Activated B cell treated with CpG ODN at 0.5 μM for 24 hours (primary cell): ENCODE measurements around the gene LHFPL2. TPM values are rescaled to one million over a fixed set of nuclear protein-coding genes. Genes with fewer than 3 reads are reported as not detected.

Source experiments
- ATAC-seq: fragments of 200-7000 bp; cut with Tn5 transposase; one replicate; pipeline ENCODE4 v1.10.0; 2021; ENCODE audit warnings: low read depth, mild to moderate bottlenecking, moderate library complexity
- CTCF ChIA-PET: fragments of 350-600 bp; sonication (Branson Sonifier 250); formaldehyde crosslinking; loops from one replicate; lab custom pipeline; 2021; ENCODE audit warnings: antibody characterized with exemption; lab: Charles Lee
- POLR2A ChIA-PET: fragments of 350-600 bp; sonication (Branson Sonifier 250); formaldehyde crosslinking; loops from one replicate; lab custom pipeline; 2021; ENCODE audit warnings: antibody characterized with exemption; lab: Charles Lee
- DNase-seq: peaks from one replicate; pipeline ENCODE4 v3.0.0; 2022
- H3K27ac Mint-ChIP-seq: one replicate; pipeline ENCODE4 v1.8.0; 2020; ENCODE audit warnings: mixed read lengths
- H3K27me3 Mint-ChIP-seq: one replicate; pipeline ENCODE4 v1.8.0; 2021; ENCODE audit warnings: mixed read lengths
- H3K36me3 Mint-ChIP-seq: one replicate; pipeline ENCODE4 v1.8.0; 2021; ENCODE audit warnings: low read depth, mixed read lengths
- H3K4me1 Mint-ChIP-seq: one replicate; pipeline ENCODE4 v1.8.0; 2021; ENCODE audit warnings: mixed read lengths
- H3K4me3 Mint-ChIP-seq: one replicate; pipeline ENCODE4 v1.8.0; 2020; ENCODE audit warnings: mild to moderate bottlenecking, mixed read lengths
- H3K9me3 Mint-ChIP-seq: one replicate; pipeline ENCODE4 v1.8.0; 2020; ENCODE audit warnings: mixed read lengths
- CTCF ChIP-seq: fragments of 200-600 bp; IDR thresholded peaks from one replicate; pipeline ENCODE4 v1.8.0; 2022; ENCODE audit warnings: antibody characterized with exemption, mild to moderate bottlenecking
- intact Hi-C: fragments of 100-400 bp; cut with micrococcal nuclease; formaldehyde crosslinking; loops from one replicate; pipeline ENCODE4 v1.15.1; 2024
- total RNA-seq: library from RNA; stranded (reverse); gene quantifications from 2 replicates; pipeline ENCODE4 v1.2.3, GENCODE V29; 2022

LHFPL2 gene
- total RNA-seq, 1 donor from 2014 or later = 12.0 TPM

- no peak for TF ChIP-seq CTCF
- intact Hi-C loops = no loop called here
- ATAC-seq = no peak
- ChIA-PET POLR2A (no interaction called here), CTCF (interaction anchor here (1.0 to 1.3 kb wide), 2 partner anchors 24 to 100 kb away, joined by 3 read pairs; no protein-coding TSS in a partner anchor)
- Mint-ChIP-seq H3K27ac (no peak overlapping the region), H3K4me3 (no peak overlapping the region), H3K9me3 (no peaks in the 10 kb centered on the region), H3K27me3 (no peaks in the 10 kb centered on the region), H3K36me3 (peaks cover 5% of the 10 kb centered on the region), H3K4me1 (peaks cover 39% of the 10 kb centered on the region)
- no peak for DNase-seq
Observed at GRCh38 chr5:78637468-78637867, 11.1 kb downstream of the LHFPL2 start.

GRCh38 chr5:78636682-78637081 lies 11.9 kb downstream of the LHFPL2 start:
- no peak overlapping the region for H3K4me3 Mint-ChIP-seq
- no peaks in the 10 kb centered on the region for H3K27me3 Mint-ChIP-seq
- CTCF ChIA-PET = interaction anchor here (1.0 to 1.3 kb wide), 2 partner anchors 24 to 99 kb away, joined by 3 read pairs; no protein-coding TSS in a partner anchor
- TF ChIP-seq CTCF = no peak
- DNase-seq = no peak
- H3K9me3 Mint-ChIP-seq = no peaks in the 10 kb centered on the region
- H3K4me1 Mint-ChIP-seq = peaks cover 37% of the 10 kb centered on the region
- H3K27ac Mint-ChIP-seq = no peak overlapping the region
- intact Hi-C loops = no loop called here
- ATAC-seq = no peak
- H3K36me3 Mint-ChIP-seq = peaks cover 9% of the 10 kb centered on the region
- POLR2A ChIA-PET = no interaction called here

GRCh38 chr5:78634634-78635033 lies 13.9 kb downstream of the LHFPL2 start:
- H3K4me1 Mint-ChIP-seq = peaks cover 21% of the 10 kb centered on the region
- intact Hi-C loops = no loop called here
- peaks cover 24% of the 10 kb centered on the region for H3K36me3 Mint-ChIP-seq
- DNase-seq (no peak), ATAC-seq (no peak)
- H3K27me3 Mint-ChIP-seq = no peaks in the 10 kb centered on the region
- no peaks in the 10 kb centered on the region for H3K9me3 Mint-ChIP-seq
- H3K27ac Mint-ChIP-seq = no peak overlapping the region
- H3K4me3 Mint-ChIP-seq = no peak overlapping the region
- TF ChIP-seq CTCF = no peak
- CTCF ChIA-PET = no interaction called here
- POLR2A ChIA-PET = no interaction called here

- ATAC-seq (no peak), DNase-seq (no peak)
- Mint-ChIP-seq H3K4me3 (no peak overlapping the region), H3K27ac (no peak overlapping the region), H3K4me1 (peaks cover 24% of the 10 kb centered on the region), H3K36me3 (peaks cover 24% of the 10 kb centered on the region), H3K9me3 (no peaks in the 10 kb centered on the region), H3K27me3 (no peaks in the 10 kb centered on the region)
- ChIA-PET CTCF (interaction anchor here (0.6 kb wide), 1 partner anchor 90 kb away, joined by 3 read pairs; no protein-coding TSS in a partner anchor), POLR2A (no interaction called here)
- TF ChIP-seq CTCF = no peak
- intact Hi-C loops = no loop called here
Observed at GRCh38 chr5:78634229-78634628, 14.3 kb downstream of the LHFPL2 start.

GRCh38 chr5:78633700-78634099 lies 14.9 kb downstream of the LHFPL2 start:
- Mint-ChIP-seq H3K4me1 (peaks cover 27% of the 10 kb centered on the region), H3K27ac (no peak overlapping the region), H3K27me3 (no peaks in the 10 kb centered on the region), H3K4me3 (no peak overlapping the region), H3K9me3 (no peaks in the 10 kb centered on the region), H3K36me3 (peaks cover 24% of the 10 kb centered on the region)
- intact Hi-C loops = no loop called here
- POLR2A ChIA-PET = no interaction called here
- DNase-seq = no peak
- ATAC-seq = no peak
- CTCF ChIA-PET = interaction anchor here (0.6 kb wide), 1 partner anchor 89 kb away, joined by 3 read pairs; no protein-coding TSS in a partner anchor
- no peak for TF ChIP-seq CTCF
